Stimulated activated effector memory CD8-positive, alpha-beta T cell treated with anti-CD3 and anti-CD28 coated beads, Interleukin-12 subunit alpha, Interleukin-12 subunit beta, amount 100 ng/mL, for 72 hours (primary cell): ENCODE measurements around the gene ST7.

Experiments used
- ATAC-seq: fragments of 150-1000 bp; cut with Tn5 transposase; 2 replicates; pipeline ENCODE4 v1.10.0; 2021
- DNase-seq, 2 donors: peaks; one replicate each; pipeline ENCODE4 v3.0.0; 2021 to 2022; ENCODE audit warnings: low spot score in 2 of 2
- H3K27ac Mint-ChIP-seq: one replicate; pipeline ENCODE4 v1.8.0; 2022; ENCODE audit warnings: mild to moderate bottlenecking, mixed read lengths
- H3K36me3 Mint-ChIP-seq: one replicate; pipeline ENCODE4 v1.8.0; 2022; ENCODE audit warnings: mild to moderate bottlenecking, mixed read lengths
- H3K4me1 Mint-ChIP-seq: one replicate; pipeline ENCODE4 v1.8.0; 2022; ENCODE audit warnings: mixed read lengths
- H3K4me3 Mint-ChIP-seq: one replicate; pipeline ENCODE4 v1.8.0; 2022; ENCODE audit warnings: mild to moderate bottlenecking, mixed read lengths
- H3K9me3 Mint-ChIP-seq: one replicate; pipeline ENCODE4 v1.8.0; 2022; ENCODE audit warnings: mixed read lengths

ST7 gene

DNA sequence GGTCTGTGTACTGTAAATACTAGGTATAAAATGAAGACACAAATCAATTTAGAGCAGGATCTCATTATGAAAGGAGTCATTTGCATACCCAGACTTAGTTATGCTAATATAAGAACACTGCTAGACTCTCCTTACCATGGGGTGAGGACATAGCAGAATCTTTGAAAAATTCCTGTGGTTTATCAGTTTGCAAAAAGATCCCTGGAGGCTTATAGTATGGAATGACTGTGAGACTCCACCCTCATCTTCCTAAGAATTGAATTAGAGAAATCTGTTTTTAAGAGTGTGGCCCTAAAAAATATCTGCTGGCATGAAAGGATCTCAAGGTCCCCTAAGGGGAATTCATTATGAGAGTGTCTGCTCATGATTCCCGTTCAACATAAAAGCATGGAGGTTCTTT lies 306.3 kb downstream of the ST7 start:
- H3K4me3 Mint-ChIP-seq: no peak overlapping the region
- H3K36me3 Mint-ChIP-seq: no peaks in the 10 kb centered on the region
- DNase-seq (no peak), ATAC-seq (no peak)
- no peaks in the 10 kb centered on the region for H3K4me1 Mint-ChIP-seq
- H3K27ac Mint-ChIP-seq: no peak overlapping the region
- no peaks in the 10 kb centered on the region for H3K9me3 Mint-ChIP-seq

DNA sequence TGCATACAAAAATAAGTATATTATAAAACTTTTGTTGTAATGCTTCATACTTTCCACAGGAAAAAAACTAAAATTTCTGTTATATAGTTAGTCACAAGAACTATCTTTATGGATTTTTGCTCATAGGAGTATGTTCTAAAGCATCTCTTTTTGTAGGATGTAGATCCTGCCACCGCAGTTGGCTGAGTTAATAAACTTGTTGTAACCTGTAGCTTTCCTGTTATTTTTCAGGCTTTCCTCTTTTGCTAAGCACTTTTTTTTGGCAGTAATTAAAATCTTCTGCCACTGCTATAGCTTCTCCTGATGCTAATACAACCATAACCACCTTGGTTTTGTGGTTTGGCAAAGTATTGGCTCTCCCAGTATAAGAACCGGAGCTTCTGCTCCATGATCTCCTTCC lies 309.2 kb downstream of the ST7 start:
- no peak overlapping the region for H3K4me3 Mint-ChIP-seq
- no peak overlapping the region for H3K27ac Mint-ChIP-seq
- ATAC-seq: no peak

DNA sequence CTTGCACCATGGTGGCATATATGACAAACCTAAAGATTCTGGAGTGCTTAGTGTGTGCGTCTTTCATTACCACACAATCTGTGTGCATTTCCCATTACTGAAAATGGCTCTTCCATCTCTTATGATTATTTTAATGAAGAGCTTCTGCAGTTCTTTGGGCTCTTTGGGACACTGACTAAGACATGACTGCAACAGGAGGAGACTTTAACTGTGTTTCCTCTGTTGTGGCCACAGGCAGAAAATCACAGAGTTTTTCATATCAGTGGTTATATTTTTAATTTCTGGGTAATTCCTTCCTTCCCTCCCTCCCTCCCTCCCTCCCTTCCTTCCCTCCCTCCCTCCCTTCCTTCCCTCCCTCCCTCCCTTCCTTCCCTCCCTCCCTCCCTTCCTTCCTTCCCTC lies 311.4 kb downstream of the ST7 start:
- DNase-seq (no peak), ATAC-seq (no peak)
- Mint-ChIP-seq H3K36me3 (no peaks in the 10 kb centered on the region), H3K9me3 (no peaks in the 10 kb centered on the region), H3K4me3 (no peak overlapping the region), H3K4me1 (no peaks in the 10 kb centered on the region), H3K27ac (no peak overlapping the region)

More for the DNA sequence above, 309.2 kb downstream of the ST7 start:
- DNase-seq: no peak
- Mint-ChIP-seq H3K36me3 (no peaks in the 10 kb centered on the region), H3K9me3 (no peaks in the 10 kb centered on the region), H3K4me1 (no peaks in the 10 kb centered on the region)

DNA sequence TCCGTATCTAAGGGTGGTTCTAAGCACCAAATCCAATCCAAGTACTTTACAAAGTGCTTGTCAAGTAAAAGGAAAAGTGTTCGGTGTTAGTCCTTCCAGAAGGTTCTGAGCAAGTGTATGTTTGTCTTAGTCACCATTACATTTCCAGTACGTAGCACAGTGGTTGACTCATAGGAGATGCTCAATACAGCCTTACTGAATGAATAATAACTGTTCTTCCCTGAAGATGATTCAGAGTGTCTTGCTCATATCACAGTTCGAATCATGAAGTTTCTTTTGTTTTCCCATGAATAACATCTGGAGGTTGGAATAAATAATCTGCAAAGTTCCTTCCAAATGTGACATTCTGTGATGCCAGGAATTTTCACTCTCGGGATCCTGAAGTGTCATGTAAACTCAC lies 316.1 kb downstream of the ST7 start:
- no peak for DNase-seq
- no peaks in the 10 kb centered on the region for H3K36me3 Mint-ChIP-seq
- peak; percentile 97 for ATAC-seq
- H3K4me1 Mint-ChIP-seq: no peaks in the 10 kb centered on the region
- no peak overlapping the region for H3K4me3 Mint-ChIP-seq
- H3K27ac Mint-ChIP-seq: no peak overlapping the region
- no peaks in the 10 kb centered on the region for H3K9me3 Mint-ChIP-seq

DNA sequence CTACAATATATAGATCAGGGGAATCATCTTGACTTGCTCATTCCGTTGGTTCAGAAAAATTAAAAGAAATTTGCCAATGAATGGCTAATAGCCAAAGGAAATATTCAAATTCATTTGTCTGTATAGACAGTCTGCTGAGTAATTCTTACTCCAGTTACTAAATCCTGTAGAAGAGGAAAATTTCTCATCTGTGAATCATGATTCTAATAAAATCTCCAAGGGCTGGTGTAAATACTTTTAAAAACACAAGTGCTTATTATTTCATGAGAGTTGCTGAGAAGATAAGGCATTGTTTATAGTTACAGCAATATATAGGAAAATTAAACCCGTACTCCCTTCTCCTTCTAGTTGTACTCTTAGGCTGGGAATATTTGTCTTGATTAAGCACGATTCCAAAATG lies 316.6 kb downstream of the ST7 start:
- Mint-ChIP-seq H3K4me3 (no peak overlapping the region), H3K27ac (no peak overlapping the region), H3K36me3 (no peaks in the 10 kb centered on the region), H3K9me3 (no peaks in the 10 kb centered on the region), H3K4me1 (no peaks in the 10 kb centered on the region)
- DNase-seq (no peak), ATAC-seq (no peak)

DNA sequence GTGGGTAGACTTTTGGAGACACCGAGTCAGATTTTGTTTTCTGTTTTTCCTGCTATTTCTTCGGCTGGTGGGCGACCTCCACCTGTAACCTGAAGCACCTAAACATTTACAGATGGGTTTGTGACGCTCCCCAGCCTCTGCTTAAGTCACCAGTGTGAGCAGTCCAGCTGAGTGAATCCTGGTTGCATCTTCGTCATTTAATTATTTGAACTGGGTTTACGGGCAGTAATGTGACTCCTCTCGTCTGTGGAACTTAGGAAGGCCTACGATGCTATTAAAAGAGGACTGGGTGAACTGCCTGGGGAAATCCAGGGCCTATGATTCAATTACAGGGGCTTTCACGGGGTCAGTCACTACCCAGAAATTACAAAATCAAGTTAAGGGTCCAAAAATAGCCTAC lies 317.1 kb downstream of the ST7 start:
- no peak overlapping the region for H3K27ac Mint-ChIP-seq
- H3K36me3 Mint-ChIP-seq: no peaks in the 10 kb centered on the region
- no peaks in the 10 kb centered on the region for H3K9me3 Mint-ChIP-seq
- DNase-seq: no peak
- no peak for ATAC-seq
- no peaks in the 10 kb centered on the region for H3K4me1 Mint-ChIP-seq
- no peak overlapping the region for H3K4me3 Mint-ChIP-seq

DNA sequence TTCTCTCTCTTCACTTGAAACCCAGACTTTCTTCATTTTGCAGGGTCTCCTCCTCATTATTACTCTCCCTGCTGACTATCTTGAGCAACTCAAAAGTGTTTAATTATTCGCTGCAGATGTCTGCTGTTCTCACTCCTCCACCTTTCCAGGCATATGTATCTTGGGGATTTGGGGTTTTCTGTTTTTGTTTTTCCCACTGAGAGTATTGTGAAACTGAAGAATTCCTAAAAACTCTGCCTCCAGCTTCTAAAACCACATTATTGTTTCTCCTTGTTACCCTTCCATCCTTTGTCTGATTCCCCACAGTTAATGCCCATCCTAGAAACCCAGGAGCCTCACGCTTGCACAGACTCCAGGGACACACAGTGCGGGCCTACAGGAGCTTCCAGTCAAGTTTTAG lies 318.3 kb downstream of the ST7 start:
- Mint-ChIP-seq H3K4me1 (no peaks in the 10 kb centered on the region), H3K9me3 (no peaks in the 10 kb centered on the region), H3K4me3 (no peak overlapping the region), H3K27ac (no peak overlapping the region), H3K36me3 (no peaks in the 10 kb centered on the region)
- ATAC-seq (no peak), DNase-seq (no peak)

DNA sequence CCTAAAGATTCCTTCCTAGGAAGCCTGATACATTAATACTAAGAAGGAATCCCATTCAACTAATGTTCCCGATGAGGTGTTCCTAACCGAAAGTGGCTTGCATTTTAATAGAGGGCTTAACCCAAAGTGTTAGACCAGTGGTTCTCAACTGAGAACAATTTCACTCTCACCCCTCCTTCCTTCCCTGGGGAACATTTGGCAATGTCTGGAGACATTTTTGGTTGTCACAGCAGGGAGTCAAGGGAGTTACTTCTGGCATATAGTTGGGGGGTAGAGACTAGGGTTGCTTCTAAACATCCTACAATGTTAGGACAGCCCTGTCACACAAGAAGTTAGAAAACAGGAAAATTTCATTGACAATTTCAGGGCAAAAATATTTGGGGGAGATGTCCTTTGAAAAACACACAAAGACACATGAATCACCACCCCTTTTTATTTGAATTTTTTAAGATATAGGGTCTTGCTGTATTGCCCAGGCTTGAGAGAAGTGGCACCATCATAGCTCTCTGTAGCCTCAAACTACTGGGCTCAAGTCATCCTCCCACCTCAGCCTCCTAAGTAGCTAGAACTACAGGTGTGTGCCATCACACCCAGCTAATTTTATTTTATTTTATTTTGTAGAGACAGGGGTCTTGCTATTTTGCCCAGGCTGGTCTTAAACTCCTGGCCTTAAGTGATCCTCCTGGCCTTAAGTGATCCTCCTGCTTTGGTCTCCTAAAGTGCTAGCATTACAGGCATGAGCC lies 318.9 kb downstream of the ST7 start:
- no peak for ATAC-seq
- H3K9me3 Mint-ChIP-seq: no peaks in the 10 kb centered on the region
- no peak for DNase-seq
- no peaks in the 10 kb centered on the region for H3K4me1 Mint-ChIP-seq
- no peaks in the 10 kb centered on the region for H3K36me3 Mint-ChIP-seq
- no peak overlapping the region for H3K27ac Mint-ChIP-seq
- H3K4me3 Mint-ChIP-seq: no peak overlapping the region

DNA sequence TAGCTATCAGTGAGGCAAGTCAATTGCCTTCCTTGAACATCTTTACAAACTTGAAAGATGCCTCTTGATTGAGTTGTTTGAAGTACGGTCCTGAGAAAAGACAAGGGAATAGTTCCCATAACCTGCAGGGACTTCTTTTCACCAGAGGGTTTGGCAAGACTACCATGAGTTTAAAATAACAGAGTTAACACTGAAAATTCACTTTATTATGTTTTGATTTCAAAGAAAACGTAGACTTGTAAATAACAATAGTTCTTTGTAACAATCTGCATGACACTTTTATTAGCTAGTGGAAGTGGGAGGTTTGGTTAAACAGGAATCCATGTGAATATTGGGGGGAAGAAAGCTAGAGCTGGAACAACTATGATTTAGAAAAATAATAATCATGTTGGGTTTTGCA lies 320.0 kb downstream of the ST7 start:
- H3K9me3 Mint-ChIP-seq: no peaks in the 10 kb centered on the region
- DNase-seq (no peak), ATAC-seq (no peak)
- no peaks in the 10 kb centered on the region for H3K36me3 Mint-ChIP-seq
- H3K4me1 Mint-ChIP-seq: no peaks in the 10 kb centered on the region
- no peak overlapping the region for H3K27ac Mint-ChIP-seq
- no peak overlapping the region for H3K4me3 Mint-ChIP-seq

DNA sequence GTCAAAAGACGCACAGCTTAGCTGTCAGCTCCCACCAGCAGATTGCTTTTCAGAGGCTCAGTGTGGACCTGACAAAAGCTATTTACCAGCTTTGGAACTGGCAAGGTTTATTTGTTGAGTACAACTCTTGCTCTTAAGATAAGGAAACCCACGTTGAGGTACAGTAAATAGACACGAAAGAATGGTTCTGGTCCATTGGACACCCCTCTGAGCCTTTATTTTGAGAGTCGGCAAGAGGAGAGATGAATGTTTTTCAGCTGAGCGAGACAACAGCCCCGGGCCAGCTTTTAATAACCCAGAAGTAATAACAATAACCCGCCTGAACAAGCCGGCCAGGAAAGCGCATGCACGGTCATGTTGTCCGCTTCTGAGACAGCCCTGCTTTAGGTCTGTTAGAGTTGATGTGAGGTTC lies 320.5 kb downstream of the ST7 start:
- DNase-seq (no peak), ATAC-seq (no peak)
- Mint-ChIP-seq H3K9me3 (no peaks in the 10 kb centered on the region), H3K36me3 (no peaks in the 10 kb centered on the region), H3K4me1 (no peaks in the 10 kb centered on the region), H3K4me3 (no peak overlapping the region), H3K27ac (no peak overlapping the region)

DNA sequence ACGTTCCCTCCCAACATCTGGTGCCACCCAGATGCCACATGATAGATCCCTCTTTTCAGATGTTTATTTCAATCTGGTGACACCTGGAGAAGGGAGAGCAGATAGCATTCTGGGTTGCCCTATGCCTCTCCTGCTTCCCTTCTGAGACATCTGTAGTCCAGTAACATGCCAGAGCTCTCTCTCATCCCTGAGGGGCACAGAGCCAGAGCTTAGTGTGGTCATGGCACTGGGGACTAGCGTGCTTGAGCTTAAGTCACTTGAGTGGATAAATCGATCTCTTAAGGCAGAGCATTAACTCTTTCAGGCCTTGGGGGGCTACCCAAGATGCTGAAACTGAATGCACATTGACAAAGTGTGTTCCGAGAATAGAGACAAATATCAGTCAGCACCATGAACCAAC lies 321.6 kb downstream of the ST7 start:
- no peak for DNase-seq

DNA sequence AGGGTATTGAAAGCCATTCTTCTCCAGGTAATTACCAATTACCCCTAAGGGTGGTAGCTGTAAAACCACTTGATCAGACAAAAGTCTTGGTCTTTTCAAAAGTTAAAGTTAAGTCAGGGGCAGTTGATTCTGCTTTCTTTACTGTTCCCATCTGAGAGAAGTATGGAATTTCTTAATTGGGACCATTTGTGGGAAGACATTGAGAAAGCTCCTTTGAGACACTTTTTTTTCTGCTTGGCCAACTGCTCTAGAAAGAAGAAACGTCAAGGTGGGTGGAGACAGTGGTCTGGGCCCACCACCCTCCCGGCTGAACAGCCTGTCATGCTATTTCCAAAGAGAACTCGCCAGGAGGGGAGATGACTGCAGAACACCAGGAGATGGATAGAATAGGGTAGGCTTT lies 324.3 kb downstream of the ST7 start:
- Mint-ChIP-seq H3K27ac (no peak overlapping the region), H3K4me3 (no peak overlapping the region), H3K4me1 (no peaks in the 10 kb centered on the region), H3K36me3 (no peaks in the 10 kb centered on the region), H3K9me3 (no peaks in the 10 kb centered on the region)
- ATAC-seq: no peak
- DNase-seq: no peak

More for the DNA sequence above, 321.6 kb downstream of the ST7 start:
- Mint-ChIP-seq H3K36me3 (no peaks in the 10 kb centered on the region), H3K4me3 (no peak overlapping the region), H3K9me3 (no peaks in the 10 kb centered on the region), H3K27ac (no peak overlapping the region), H3K4me1 (no peaks in the 10 kb centered on the region)
- no peak for ATAC-seq

DNA sequence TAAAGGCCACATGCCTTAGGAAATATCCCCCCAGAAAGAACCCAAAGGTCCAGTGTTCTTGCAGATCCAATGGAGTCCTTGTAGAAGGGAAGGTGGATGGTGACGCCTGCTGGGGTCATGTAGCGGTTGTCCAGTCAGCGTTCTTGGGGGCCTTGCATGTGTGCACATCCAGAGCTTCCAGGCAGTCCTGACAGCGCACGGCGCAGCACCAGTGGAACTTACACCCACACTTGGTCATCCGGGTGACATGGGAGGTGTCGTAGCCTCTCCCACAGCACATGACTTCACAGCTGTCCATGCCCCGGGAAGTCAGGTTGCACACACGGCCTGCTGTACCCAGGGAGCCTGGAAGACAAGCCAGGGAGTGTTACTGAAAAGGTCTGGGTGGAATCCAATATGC lies 324.7 kb downstream of the ST7 start:
- H3K9me3 Mint-ChIP-seq: no peaks in the 10 kb centered on the region
- no peak overlapping the region for H3K27ac Mint-ChIP-seq

DNA sequence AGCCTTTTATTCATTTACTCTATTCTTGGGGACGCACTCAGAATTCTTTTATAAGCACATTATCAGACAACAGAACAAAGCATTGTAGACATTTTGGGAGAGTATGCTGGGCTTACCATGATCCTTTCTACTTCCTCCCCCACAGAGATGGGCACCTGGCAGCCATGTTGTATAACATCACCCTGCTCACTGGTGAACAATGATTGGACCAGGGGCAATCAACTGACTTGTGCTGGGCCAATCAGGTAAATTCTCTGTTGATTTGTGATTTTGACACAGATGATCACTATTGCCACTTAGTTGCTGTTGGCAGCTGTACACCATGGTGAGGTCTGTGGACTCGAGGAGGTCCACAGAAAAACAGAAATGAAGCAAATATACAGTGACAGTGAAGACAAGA lies 325.9 kb downstream of the ST7 start:
- no peaks in the 10 kb centered on the region for H3K36me3 Mint-ChIP-seq
- no peak overlapping the region for H3K4me3 Mint-ChIP-seq

More for the DNA sequence above, 324.7 kb downstream of the ST7 start:
- DNase-seq (no peak), ATAC-seq (no peak)
- Mint-ChIP-seq H3K4me1 (no peaks in the 10 kb centered on the region), H3K4me3 (no peak overlapping the region), H3K36me3 (no peaks in the 10 kb centered on the region)

More for the DNA sequence above, 325.9 kb downstream of the ST7 start:
- no peak overlapping the region for H3K27ac Mint-ChIP-seq
- no peaks in the 10 kb centered on the region for H3K4me1 Mint-ChIP-seq
- no peaks in the 10 kb centered on the region for H3K9me3 Mint-ChIP-seq
- ATAC-seq (no peak), DNase-seq (no peak)
